Measurements from ENCODE around the gene ERAP2.

The ERAP2 gene

GRCh38 chr5:96884995-96885394, 8.7 kb downstream of the ERAP2 start:
- Histone ChIP-seq H2AFZ (ENCODE audit: low read length) (no peak overlapping the region), H4K8ac (ENCODE audit: low read depth, low read length) (no peak overlapping the region), H3K27me3 (ENCODE audit: control insufficient read depth in 3 of 3, insufficient read depth in 3 of 3, low read depth in 1 of 3, low read length in 3 of 3) (no peaks in the 10 kb centered on the region), H3K79me1 (ENCODE audit: low read depth, low read length) (no peaks in the 10 kb centered on the region), H2AK5ac (ENCODE audit: low read depth, low read length) (no peak overlapping the region), H3K4me3 (ENCODE audit: low read length in 2 of 2) (no peak overlapping the region), H4K91ac (ENCODE audit: low read depth, low read length, poor library complexity) (no peak overlapping the region), H3K4ac (ENCODE audit: low read length) (no peak overlapping the region), H3K9me3 (replicated peaks in 1 of 2; ENCODE audit: control insufficient read depth in 2 of 2, insufficient read depth in 1 of 2, low read depth in 1 of 2, low read length in 2 of 2) (no peaks in the 10 kb centered on the region), H3K23ac (ENCODE audit: low read depth, low read length, poor library complexity) (no peak overlapping the region), H3K27ac (replicated peaks; ENCODE audit: low read length) (no peak overlapping the region), H2BK15ac (ENCODE audit: low read length) (no peak overlapping the region), H3K4me1 (ENCODE audit: control insufficient read depth in 2 of 2, insufficient read depth in 1 of 2, low read depth in 1 of 2, low read length in 2 of 2) (peaks cover 0 to 4% of the 10 kb centered on the region in 2 donors), H3K9ac (ENCODE audit: low read depth, low read length, poor library complexity) (no peak overlapping the region), H3K36me3 (replicated peaks in 1 of 2; ENCODE audit: control insufficient read depth in 2 of 2, insufficient read depth in 2 of 2, low read length in 2 of 2) (no peaks in the 10 kb centered on the region), H3K14ac (ENCODE audit: low read length) (no peak overlapping the region), H2BK5ac (ENCODE audit: low read length) (no peak overlapping the region), H3K4me2 (ENCODE audit: insufficient read depth, low read length, poor library complexity, severe bottlenecking) (no peak overlapping the region), H2BK120ac (ENCODE audit: low read depth, low read length) (no peak overlapping the region), H2BK12ac (ENCODE audit: low read length) (no peak overlapping the region), H3K18ac (ENCODE audit: low read length) (no peak overlapping the region)
- WGBS, 2 donors (ENCODE audit: extremely low coverage in 2 of 2, insufficient read length in 2 of 2, insufficient replicate concordance in 1 of 2): no CpG with 5 or more reads among the region's 7 CpGs
- DNase-seq (ENCODE audit: low spot score): no peak

GRCh38 chr5:96885518-96886338, 9.4 kb downstream of the ERAP2 start:
- no peak overlapping the region for H3K9ac ChIP-seq (ENCODE audit: low read depth, low read length, poor library complexity)

GRCh38 chr5:96893342-96893741, 17.0 kb downstream of the ERAP2 start:
- DNase-seq (ENCODE audit: low spot score): no peak
- H3K36me3 ChIP-seq (replicated peaks in 1 of 2; ENCODE audit: control insufficient read depth in 2 of 2, insufficient read depth in 2 of 2, low read length in 2 of 2): no peaks in the 10 kb centered on the region

More at GRCh38 chr5:96885518-96886338, 9.4 kb downstream of the ERAP2 start:
- Histone ChIP-seq H2BK120ac (ENCODE audit: low read depth, low read length) (no peak overlapping the region), H3K23ac (ENCODE audit: low read depth, low read length, poor library complexity) (no peak overlapping the region), H3K4ac (ENCODE audit: low read length) (no peak overlapping the region), H4K8ac (ENCODE audit: low read depth, low read length) (no peak overlapping the region), H3K27me3 (ENCODE audit: control insufficient read depth in 3 of 3, insufficient read depth in 3 of 3, low read depth in 1 of 3, low read length in 3 of 3) (no peaks in the 10 kb centered on the region), H2BK12ac (ENCODE audit: low read length) (no peak overlapping the region), H3K79me1 (ENCODE audit: low read depth, low read length) (no peaks in the 10 kb centered on the region), H3K4me1 (ENCODE audit: control insufficient read depth in 2 of 2, insufficient read depth in 1 of 2, low read depth in 1 of 2, low read length in 2 of 2) (peaks cover 0 to 4% of the 10 kb centered on the region in 2 donors), H3K27ac (replicated peaks; ENCODE audit: low read length) (no peak overlapping the region), H3K9me3 (replicated peaks in 1 of 2; ENCODE audit: control insufficient read depth in 2 of 2, insufficient read depth in 1 of 2, low read depth in 1 of 2, low read length in 2 of 2) (no peaks in the 10 kb centered on the region), H3K18ac (ENCODE audit: low read length) (no peak overlapping the region), H3K4me3 (ENCODE audit: low read length in 2 of 2) (no peak overlapping the region), H2AK5ac (ENCODE audit: low read depth, low read length) (no peak overlapping the region), H2AFZ (ENCODE audit: low read length) (no peak overlapping the region), H4K91ac (ENCODE audit: low read depth, low read length, poor library complexity) (no peak overlapping the region), H3K36me3 (replicated peaks in 1 of 2; ENCODE audit: control insufficient read depth in 2 of 2, insufficient read depth in 2 of 2, low read length in 2 of 2) (no peaks in the 10 kb centered on the region), H2BK5ac (ENCODE audit: low read length) (no peak overlapping the region), H3K4me2 (ENCODE audit: insufficient read depth, low read length, poor library complexity, severe bottlenecking) (no peak overlapping the region), H2BK15ac (ENCODE audit: low read length) (no peak overlapping the region), H3K14ac (ENCODE audit: low read length) (no peak overlapping the region)
- WGBS, 2 donors (ENCODE audit: extremely low coverage in 2 of 2, insufficient read length in 2 of 2, insufficient replicate concordance in 1 of 2): no CpG with 5 or more reads among the region's 5 CpGs
- no peak for DNase-seq (ENCODE audit: low spot score)

GRCh38 chr5:96896276-96896675, 20.0 kb downstream of the ERAP2 start:
- Histone ChIP-seq H2BK12ac (ENCODE audit: low read length) (no peak overlapping the region), H2BK15ac (ENCODE audit: low read length) (no peak overlapping the region), H3K4ac (ENCODE audit: low read length) (no peak overlapping the region), H3K9me3 (replicated peaks in 1 of 2; ENCODE audit: control insufficient read depth in 2 of 2, insufficient read depth in 1 of 2, low read depth in 1 of 2, low read length in 2 of 2) (no peaks in the 10 kb centered on the region), H3K4me1 (ENCODE audit: control insufficient read depth in 2 of 2, insufficient read depth in 1 of 2, low read depth in 1 of 2, low read length in 2 of 2) (no peaks in the 10 kb centered on the region), H3K9ac (ENCODE audit: low read depth, low read length, poor library complexity) (no peak overlapping the region), H3K18ac (ENCODE audit: low read length) (no peak overlapping the region), H2BK120ac (ENCODE audit: low read depth, low read length) (no peak overlapping the region), H2AK5ac (ENCODE audit: low read depth, low read length) (no peak overlapping the region), H3K79me1 (ENCODE audit: low read depth, low read length) (no peaks in the 10 kb centered on the region), H3K27ac (replicated peaks; ENCODE audit: low read length) (no peak overlapping the region), H2BK5ac (ENCODE audit: low read length) (no peak overlapping the region), H3K23ac (ENCODE audit: low read depth, low read length, poor library complexity) (no peak overlapping the region), H2AFZ (ENCODE audit: low read length) (no peak overlapping the region), H3K36me3 (replicated peaks in 1 of 2; ENCODE audit: control insufficient read depth in 2 of 2, insufficient read depth in 2 of 2, low read length in 2 of 2) (no peaks in the 10 kb centered on the region), H3K4me3 (ENCODE audit: low read length in 2 of 2) (no peak overlapping the region), H4K91ac (ENCODE audit: low read depth, low read length, poor library complexity) (no peak overlapping the region), H3K27me3 (ENCODE audit: control insufficient read depth in 3 of 3, insufficient read depth in 3 of 3, low read depth in 1 of 3, low read length in 3 of 3) (no peaks in the 10 kb centered on the region), H4K8ac (ENCODE audit: low read depth, low read length) (no peak overlapping the region), H3K14ac (ENCODE audit: low read length) (no peak overlapping the region), H3K4me2 (ENCODE audit: insufficient read depth, low read length, poor library complexity, severe bottlenecking) (no peak overlapping the region)
- DNase-seq (ENCODE audit: low spot score): no peak
- WGBS, 2 donors (ENCODE audit: extremely low coverage in 2 of 2, insufficient read length in 2 of 2, insufficient replicate concordance in 1 of 2): 100% methylated on average over 1 of the region's 4 CpGs; no CpG with 5 or more reads in 1 of the 2 donors

More at GRCh38 chr5:96893342-96893741, 17.0 kb downstream of the ERAP2 start:
- no peaks in the 10 kb centered on the region for H3K79me1 ChIP-seq (ENCODE audit: low read depth, low read length)
- no peak overlapping the region for H2BK120ac ChIP-seq (ENCODE audit: low read depth, low read length)
- no peak overlapping the region for H3K23ac ChIP-seq (ENCODE audit: low read depth, low read length, poor library complexity)
- H3K4ac ChIP-seq (ENCODE audit: low read length): no peak overlapping the region
- no peak overlapping the region for H3K4me3 ChIP-seq (ENCODE audit: low read length in 2 of 2)
- no peaks in the 10 kb centered on the region for H3K27me3 ChIP-seq (ENCODE audit: control insufficient read depth in 3 of 3, insufficient read depth in 3 of 3, low read depth in 1 of 3, low read length in 3 of 3)
- H3K27ac ChIP-seq (replicated peaks; ENCODE audit: low read length): no peak overlapping the region
- no CpG with 5 or more reads among the region's 4 CpGs for WGBS, 2 donors (ENCODE audit: extremely low coverage in 2 of 2, insufficient read length in 2 of 2, insufficient replicate concordance in 1 of 2)
- H3K14ac ChIP-seq (ENCODE audit: low read length): no peak overlapping the region
- no peak overlapping the region for H2BK5ac ChIP-seq (ENCODE audit: low read length)
- H3K18ac ChIP-seq (ENCODE audit: low read length): no peak overlapping the region
- no peak overlapping the region for H2AFZ ChIP-seq (ENCODE audit: low read length)
- no peak overlapping the region for H2BK15ac ChIP-seq (ENCODE audit: low read length)
- H3K4me2 ChIP-seq (ENCODE audit: insufficient read depth, low read length, poor library complexity, severe bottlenecking): no peak overlapping the region
- H4K91ac ChIP-seq (ENCODE audit: low read depth, low read length, poor library complexity): no peak overlapping the region
- H3K9ac ChIP-seq (ENCODE audit: low read depth, low read length, poor library complexity): no peak overlapping the region
- H4K8ac ChIP-seq (ENCODE audit: low read depth, low read length): no peak overlapping the region
- H3K4me1 ChIP-seq (ENCODE audit: control insufficient read depth in 2 of 2, insufficient read depth in 1 of 2, low read depth in 1 of 2, low read length in 2 of 2): no peaks in the 10 kb centered on the region
- no peak overlapping the region for H2AK5ac ChIP-seq (ENCODE audit: low read depth, low read length)
- H3K9me3 ChIP-seq (replicated peaks in 1 of 2; ENCODE audit: control insufficient read depth in 2 of 2, insufficient read depth in 1 of 2, low read depth in 1 of 2, low read length in 2 of 2): no peaks in the 10 kb centered on the region
- no peak overlapping the region for H2BK12ac ChIP-seq (ENCODE audit: low read length)
